GM20431 (cell line): ENCODE data around the gene SENP2.
"Not testable (repeated sequence)": the region's sequence is repeated elsewhere in the genome, so short reads cannot be mapped to it uniquely, and the experiment has no call there.

Experiments used
- in situ Hi-C: fragments of 300-500 bp; cut with MseI, MboI; formaldehyde crosslinking; loops from one replicate; pipeline ENCODE4 v1.15.0; 2020; ENCODE audit warnings: low sequenced_read_pairs; ENCODE audit not compliant: unreplicated experiment

Gene SENP2

GRCh38 chr3:185645596-185646381, 59.7 kb downstream of the SENP2 start:
- in situ Hi-C loops = no loop called here

GRCh38 chr3:185646382-185647133, 60.5 kb downstream of the SENP2 start:
- in situ Hi-C loops = no loop called here

GRCh38 chr3:185647134-185647879, 61.2 kb downstream of the SENP2 start:
- in situ Hi-C loops = no loop called here

GRCh38 chr3:185647880-185648210, 61.8 kb downstream of the SENP2 start:
- in situ Hi-C loops = no loop called here

GRCh38 chr3:185648396-185648795, 62.3 kb downstream of the SENP2 start:
- in situ Hi-C loops = no loop called here

- in situ Hi-C loops = no loop called here
These were observed 63.3 kb downstream of the SENP2 start for GRCh38 chr3:185649414-185649813.

GRCh38 chr3:185651971-185652370, 65.9 kb downstream of the SENP2 start:
- in situ Hi-C loops = no loop called here

- in situ Hi-C loops = no loop called here
These were observed 68.1 kb downstream of the SENP2 start for GRCh38 chr3:185653949-185654757.

- in situ Hi-C loops = no loop called here
These were observed 68.7 kb downstream of the SENP2 start for GRCh38 chr3:185654758-185655145.

- in situ Hi-C loops = no loop called here
These were observed 69.6 kb downstream of the SENP2 start for GRCh38 chr3:185655426-185656320.

- in situ Hi-C loops = no loop called here
These were observed 70.3 kb downstream of the SENP2 start for GRCh38 chr3:185656321-185656840.

GRCh38 chr3:185657211-185657610, 71.1 kb downstream of the SENP2 start:
- in situ Hi-C loops = no loop called here

GRCh38 chr3:185657691-185658503, 71.8 kb downstream of the SENP2 start:
- in situ Hi-C loops = no loop called here

GRCh38 chr3:185658504-185658912, 72.4 kb downstream of the SENP2 start:
- in situ Hi-C loops = no loop called here

- in situ Hi-C loops = no loop called here
These were observed 72.8 kb downstream of the SENP2 start for GRCh38 chr3:185658943-185659342.

- in situ Hi-C loops = no loop called here
These were observed 74.1 kb downstream of the SENP2 start for GRCh38 chr3:185659942-185660921.

GRCh38 chr3:185661296-185661695, 75.2 kb downstream of the SENP2 start:
- in situ Hi-C loops = not testable (repeated sequence)
